DMS114 treated with DMSO at 0.1 percent for 48 hours (cell line): Measurements from ENCODE around the gene DNAI4.

Experiments
- DNase-seq: peaks from one replicate; lab custom pipeline; 2025; ENCODE audit not compliant: unreplicated experiment; lab: John Stamatoyannopoulos, UW

Gene DNAI4

GRCh38 chr1:66768965-66769364, 155.7 kb downstream of the DNAI4 start:
- no peak for DNase-seq

DNA sequence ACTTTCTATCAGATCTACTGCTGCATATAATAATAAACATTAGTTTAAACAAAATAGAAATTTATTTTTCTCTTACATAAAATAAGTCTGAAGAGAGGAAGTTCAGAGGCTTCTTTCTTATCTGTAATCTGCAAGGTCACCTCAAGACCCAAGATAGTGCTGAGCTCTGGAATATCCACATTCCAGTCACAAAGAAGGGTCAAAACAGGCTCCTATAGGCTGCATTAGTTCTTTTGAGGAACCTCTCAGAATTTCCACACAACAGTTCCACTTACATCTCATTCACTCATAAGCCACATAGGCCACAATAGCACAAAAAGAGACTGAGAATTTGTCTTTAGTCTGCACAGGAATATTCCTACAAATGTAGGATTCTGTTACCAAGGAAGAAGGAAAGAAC, 157.0 kb downstream of the DNAI4 start:
- DNase-seq, result no peak

GRCh38 chr1:66764994-66765578, 159.6 kb downstream of the DNAI4 start:
- DNase-seq, result peak; percentile 60
